ENCODE measurements around the gene IL22RA1.

Gene IL22RA1

GRCh38 chr1:24089027-24089742 lies 53.8 kb downstream of the IL22RA1 start:
- no peak for ATAC-seq
- TF ChIP-seq ZNF565 (CRISPR knock-in tag; conservative IDR thresholded peaks at IDR 0.05; ENCODE audit: low read depth) (no peak), ZNF8 (CRISPR knock-in tag; IDR thresholded peaks at IDR 0.05) (no peak), ESRRG (CRISPR knock-in tag; IDR thresholded peaks at IDR 0.05) (no peak), TOX (CRISPR knock-in tag; IDR thresholded peaks at IDR 0.05; ENCODE audit: borderline replicate concordance) (no peak), PPARA (CRISPR knock-in tag; IDR thresholded peaks at IDR 0.05; ENCODE audit: borderline replicate concordance) (no peak), ZFP30 (CRISPR knock-in tag; IDR thresholded peaks at IDR 0.05) (no peak), CSDC2 (CRISPR knock-in tag; IDR thresholded peaks at IDR 0.05) (no peak), ZC3H10 (CRISPR knock-in tag; IDR thresholded peaks at IDR 0.05) (no peak), ARNTL (CRISPR knock-in tag; IDR thresholded peaks at IDR 0.05; ENCODE audit: borderline replicate concordance, low read depth) (no peak), SNAI2 (CRISPR knock-in tag; IDR thresholded peaks at IDR 0.05) (no peak), ZNF70 (CRISPR knock-in tag; IDR thresholded peaks at IDR 0.05) (no peak), RARB (CRISPR knock-in tag; IDR thresholded peaks at IDR 0.05) (no peak), OSR1 (CRISPR knock-in tag; IDR thresholded peaks at IDR 0.05) (no peak), PATZ1 (CRISPR knock-in tag; IDR thresholded peaks at IDR 0.05; ENCODE audit: borderline replicate concordance) (no peak), POU6F1 (CRISPR knock-in tag; IDR thresholded peaks at IDR 0.05; ENCODE audit: borderline replicate concordance, low read depth) (no peak)

- ATAC-seq: no peak
- TF ChIP-seq ZNF8 (CRISPR knock-in tag; IDR thresholded peaks at IDR 0.05): no peak
- no peak for TF ChIP-seq POU6F1 (CRISPR knock-in tag; IDR thresholded peaks at IDR 0.05; ENCODE audit: borderline replicate concordance, low read depth)
- TF ChIP-seq OSR1 (CRISPR knock-in tag; IDR thresholded peaks at IDR 0.05): no peak
- TF ChIP-seq PPARA (CRISPR knock-in tag; IDR thresholded peaks at IDR 0.05; ENCODE audit: borderline replicate concordance): no peak
- TF ChIP-seq ZFP30 (CRISPR knock-in tag; IDR thresholded peaks at IDR 0.05): no peak
- TF ChIP-seq ESRRG (CRISPR knock-in tag; IDR thresholded peaks at IDR 0.05): no peak
- no peak for TF ChIP-seq ZNF70 (CRISPR knock-in tag; IDR thresholded peaks at IDR 0.05)
Measured at GRCh38 chr1:24086466-24086865, 56.5 kb downstream of the IL22RA1 start.

GRCh38 chr1:24085546-24085945 lies 57.4 kb downstream of the IL22RA1 start:
- ATAC-seq: peak; percentile 86
- TF ChIP-seq PATZ1 (CRISPR knock-in tag; IDR thresholded peaks at IDR 0.05; ENCODE audit: borderline replicate concordance) (no peak), TCF4 (CRISPR knock-in tag; IDR thresholded peaks at IDR 0.05; ENCODE audit: borderline replicate concordance) (no peak), ESRRG (CRISPR knock-in tag; IDR thresholded peaks at IDR 0.05) (no peak), ZNF8 (CRISPR knock-in tag; IDR thresholded peaks at IDR 0.05) (no peak), ZC3H10 (CRISPR knock-in tag; IDR thresholded peaks at IDR 0.05) (no peak), ZFP30 (CRISPR knock-in tag; IDR thresholded peaks at IDR 0.05) (no peak), SNAI2 (CRISPR knock-in tag; IDR thresholded peaks at IDR 0.05) (no peak), CSRNP3 (CRISPR knock-in tag; IDR thresholded peaks at IDR 0.05) (no peak), GLIS3 (CRISPR knock-in tag; IDR thresholded peaks at IDR 0.05) (no peak), PPARA (CRISPR knock-in tag; IDR thresholded peaks at IDR 0.05; ENCODE audit: borderline replicate concordance) (no peak)

Measured in SK-N-SH treated with all-trans-retinoic acid at 6 μM for 48 hours (cell line).